ENCODE data around the gene NME2.
A peak's percentile ranks its signal among the peaks of the same experiment; 100 is the strongest.
"Not testable (repeated sequence)": the region's sequence is repeated elsewhere in the genome, so short reads cannot be mapped to it uniquely, and the experiment has no call there.

NME2 gene

GRCh38 chr17:51166198-51166986 is at the start of gene NME2:
TSS of gene NME2 (plus strand) at chr17:51166411. CDS start at chr17:51166831, 420 bp downstream.
- DNase-seq, result peak; percentile 77

GRCh38 chr17:51118330-51119195 is 47.6 kb upstream of the NME2 start:
- DNase-seq, result peak; percentile 86

GRCh38 chr17:51119415-51120356 is 46.5 kb upstream of the NME2 start:
- peak; percentile 14 for DNase-seq

- no peak for DNase-seq
These were observed 45.9 kb upstream of the NME2 start for GRCh38 chr17:51120357-51120738.

GRCh38 chr17:51120739-51121619 is 45.2 kb upstream of the NME2 start, which contains the start of gene SPAG9:
TSS of gene SPAG9 (minus strand) at chr17:51120868. CDS start at chr17:51120656, 212 bp downstream.
- peak; percentile 98 for DNase-seq

GRCh38 chr17:51121620-51122472 is 44.4 kb upstream of the NME2 start:
- peak; percentile 58 for DNase-seq

GRCh38 chr17:51122473-51123115 is 43.6 kb upstream of the NME2 start:
- not testable (repeated sequence) for DNase-seq

GRCh38 chr17:51124640-51125503 is 41.3 kb upstream of the NME2 start:
- no peak for DNase-seq

- DNase-seq, result no peak
These were observed 38.1 kb upstream of the NME2 start for GRCh38 chr17:51128076-51128475.

- no peak for DNase-seq
These were observed 33.3 kb upstream of the NME2 start for GRCh38 chr17:51132964-51133319.

GRCh38 chr17:51133365-51133764 is 32.8 kb upstream of the NME2 start:
- DNase-seq, result no peak

- no peak for DNase-seq
These were observed 30.3 kb upstream of the NME2 start for GRCh38 chr17:51135956-51136355.

- DNase-seq, result no peak
These were observed 23.6 kb upstream of the NME2 start for GRCh38 chr17:51142597-51142996.

GRCh38 chr17:51144266-51145022 is 21.8 kb upstream of the NME2 start:
- peak; percentile 59 for DNase-seq

GRCh38 chr17:51147650-51148049 is 18.6 kb upstream of the NME2 start:
- no peak for DNase-seq

GRCh38 chr17:51149163-51149562 is 17.0 kb upstream of the NME2 start:
- no peak for DNase-seq

- no peak for DNase-seq
These were observed 15.3 kb upstream of the NME2 start for GRCh38 chr17:51150932-51151331.

- DNase-seq, result no peak
These were observed 13.4 kb upstream of the NME2 start for GRCh38 chr17:51152766-51153209.
